Chondrocyte (in vitro differentiated cells): Measurements from ENCODE around the gene HECTD3. TPM values are rescaled to one million over a fixed set of nuclear protein-coding genes. Genes with fewer than 3 reads are reported as not detected.
"Not testable (repeated sequence)": the region's sequence is repeated elsewhere in the genome, so short reads cannot be mapped to it uniquely, and the experiment has no call there.

Experiments used
- DNase-seq: peaks from one replicate; pipeline ENCODE4 v3.0.0; 2021; ENCODE audit warnings: mixed read lengths, low spot score
- H3K27ac Mint-ChIP-seq: one replicate; pipeline ENCODE4 v1.8.0; 2021; ENCODE audit warnings: mild to moderate bottlenecking, moderate library complexity, mixed read lengths; ENCODE audit not compliant: unreplicated experiment
- H3K27me3 Mint-ChIP-seq: 2 replicates; pipeline ENCODE4 v1.8.0; 2021; ENCODE audit warnings: low read depth, mixed read lengths
- H3K36me3 Mint-ChIP-seq: 2 replicates; pipeline ENCODE4 v1.8.0; 2021; ENCODE audit warnings: low read depth, mixed read lengths
- H3K4me1 Mint-ChIP-seq: 2 replicates; pipeline ENCODE4 v1.8.0; 2021; ENCODE audit warnings: low read depth, mild to moderate bottlenecking, mixed read lengths
- H3K4me3 Mint-ChIP-seq: one replicate; pipeline ENCODE4 v1.8.0; 2021; ENCODE audit warnings: mild to moderate bottlenecking, moderate library complexity, mixed read lengths; ENCODE audit not compliant: unreplicated experiment
- H3K9me3 Mint-ChIP-seq: 2 replicates; pipeline ENCODE4 v1.8.0; 2021; ENCODE audit warnings: low read depth, mixed read lengths
- CTCF ChIP-seq: fragments of 200-600 bp; sonication (generic); IDR thresholded peaks from 2 replicates; pipeline ENCODE4 v1.5.0; 2021; ENCODE audit warnings: antibody characterized with exemption, mild to moderate bottlenecking, moderate library complexity
- total RNA-seq: library from RNA; stranded (reverse); gene quantifications from 3 replicates; pipeline ENCODE4 v1.2.1, GENCODE V29; 2021

HECTD3 gene
- total RNA-seq, 1 donor from 2014 or later: 36.5 TPM

GRCh38 chr1:44962729-44963128 lies 48.4 kb downstream of the HECTD3 start:
- no peaks in the 10 kb centered on the region for H3K4me1 Mint-ChIP-seq
- no peak for DNase-seq
- H3K27me3 Mint-ChIP-seq: no peaks in the 10 kb centered on the region
- peaks cover 2% of the 10 kb centered on the region for H3K36me3 Mint-ChIP-seq
- no peak overlapping the region for H3K4me3 Mint-ChIP-seq
- no peak overlapping the region for H3K27ac Mint-ChIP-seq
- no peaks in the 10 kb centered on the region for H3K9me3 Mint-ChIP-seq
- no peak for TF ChIP-seq CTCF

DNA sequence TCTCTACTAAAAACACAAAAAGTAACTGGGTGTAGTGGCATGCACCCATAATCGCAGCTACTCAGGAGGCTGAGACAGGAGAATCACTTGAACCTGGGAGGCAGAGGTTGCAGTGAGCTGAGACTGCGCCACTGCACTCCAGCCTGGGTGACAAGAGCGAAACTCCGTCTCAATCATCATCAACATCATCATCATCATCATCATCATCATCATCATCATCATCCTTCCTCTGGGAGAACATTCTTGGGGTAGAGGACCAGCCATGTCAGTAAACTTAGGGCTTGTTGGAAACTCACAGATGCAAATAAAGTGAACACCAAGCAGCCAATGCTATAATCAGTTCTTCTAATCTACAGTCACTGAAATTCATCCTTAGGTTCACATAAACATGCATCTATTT lies 49.1 kb downstream of the HECTD3 start:
- H3K36me3 Mint-ChIP-seq, DNase-seq, H3K4me3 Mint-ChIP-seq, H3K27me3 Mint-ChIP-seq, H3K9me3 Mint-ChIP-seq, H3K4me1 Mint-ChIP-seq, H3K27ac Mint-ChIP-seq: not testable (repeated sequence)

GRCh38 chr1:44957566-44957965 lies 53.6 kb downstream of the HECTD3 start:
- not testable (repeated sequence) for H3K9me3 Mint-ChIP-seq, H3K27ac Mint-ChIP-seq, DNase-seq, H3K27me3 Mint-ChIP-seq, H3K4me3 Mint-ChIP-seq, H3K4me1 Mint-ChIP-seq
- peaks cover 11% of the 10 kb centered on the region for H3K36me3 Mint-ChIP-seq

GRCh38 chr1:44956077-44956476 lies 55.0 kb downstream of the HECTD3 start:
- not testable (repeated sequence) for H3K9me3 Mint-ChIP-seq, H3K4me1 Mint-ChIP-seq, DNase-seq, H3K36me3 Mint-ChIP-seq, H3K27ac Mint-ChIP-seq, H3K4me3 Mint-ChIP-seq, H3K27me3 Mint-ChIP-seq

Other genes with a start within 250 kb of the HECTD3 start
- 1,170 to 1,234 TPM (median 1,179 TPM) in 3 replicates for gene RPS8, start 235.8 kb downstream of the HECTD3 start, total RNA-seq
- gene BEST4, start 223.2 kb downstream of the HECTD3 start, total RNA-seq: 0.19 to 0.37 TPM (median 0.33 TPM) in 3 replicates
- 24.2 to 30.0 TPM (median 29.0 TPM) in 3 replicates for gene PLK3, start 210.9 kb downstream of the HECTD3 start, total RNA-seq
- gene DYNLT4, start 204.0 kb downstream of the HECTD3 start, total RNA-seq: not detected in 3 replicates
- 43.4 to 46.5 TPM (median 44.1 TPM) in 3 replicates for gene BTBD19, start 202.8 kb downstream of the HECTD3 start, total RNA-seq
- gene PTCH2, start 168.1 kb downstream of the HECTD3 start, total RNA-seq: 1.3 to 2.0 TPM (median 1.3 TPM) in 3 replicates
- gene EIF2B3, start 24.7 kb downstream of the HECTD3 start, total RNA-seq: 24.4 to 37.5 TPM (median 30.0 TPM) in 3 replicates
- gene UROD, start 930 bp upstream of the HECTD3 start, total RNA-seq: 92.3 to 125 TPM (median 99.7 TPM) in 3 replicates
- 0.51 to 1.1 TPM (median 1.0 TPM) in 3 replicates for gene ZSWIM5, start 195.3 kb upstream of the HECTD3 start, total RNA-seq